NCI-H2196 (cell line): Measurements from ENCODE around the gene ARFIP1.
"Not testable (repeated sequence)": the region's sequence is repeated elsewhere in the genome, so short reads cannot be mapped to it uniquely, and the experiment has no call there.

Experiments used
- DNase-seq: peaks from one replicate; lab custom pipeline; 2025; ENCODE audit not compliant: unreplicated experiment; lab: John Stamatoyannopoulos, UW

The ARFIP1 gene

DNA sequence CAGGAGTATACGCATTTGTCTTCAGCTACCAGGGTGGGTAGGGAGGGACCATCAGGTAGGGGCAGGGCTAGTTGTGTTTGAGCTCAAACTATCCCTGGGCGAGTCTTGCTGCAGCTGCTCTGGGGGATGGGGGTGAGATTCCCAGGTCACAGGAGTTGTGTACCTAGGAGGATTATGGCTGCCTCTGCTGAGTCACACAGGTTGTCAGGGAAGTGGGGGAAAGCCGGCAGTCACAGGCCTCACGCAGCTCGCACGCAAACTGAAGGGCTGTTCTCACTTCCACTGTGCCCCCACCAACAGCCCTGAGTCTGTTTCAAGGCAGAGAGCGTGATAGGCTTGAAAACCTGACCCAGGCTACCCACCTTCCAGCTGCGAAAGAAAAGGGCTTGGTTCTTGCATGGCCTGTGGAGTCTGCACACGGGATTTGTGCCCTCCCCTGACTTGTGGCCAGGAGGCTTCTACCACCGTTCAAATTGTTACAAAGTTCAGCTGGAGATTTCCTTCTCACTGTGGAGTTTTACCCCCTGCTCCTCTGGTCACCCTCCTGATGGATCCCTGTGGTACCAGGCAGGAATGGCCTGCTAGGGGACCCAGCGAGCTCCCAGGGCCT, 63.8 kb downstream of the ARFIP1 start:
- DNase-seq = no peak

GRCh38 chr4:152847376-152847775, 67.6 kb downstream of the ARFIP1 start:
- DNase-seq = no peak

GRCh38 chr4:152848508-152848907, 68.8 kb downstream of the ARFIP1 start:
- no peak for DNase-seq

DNA sequence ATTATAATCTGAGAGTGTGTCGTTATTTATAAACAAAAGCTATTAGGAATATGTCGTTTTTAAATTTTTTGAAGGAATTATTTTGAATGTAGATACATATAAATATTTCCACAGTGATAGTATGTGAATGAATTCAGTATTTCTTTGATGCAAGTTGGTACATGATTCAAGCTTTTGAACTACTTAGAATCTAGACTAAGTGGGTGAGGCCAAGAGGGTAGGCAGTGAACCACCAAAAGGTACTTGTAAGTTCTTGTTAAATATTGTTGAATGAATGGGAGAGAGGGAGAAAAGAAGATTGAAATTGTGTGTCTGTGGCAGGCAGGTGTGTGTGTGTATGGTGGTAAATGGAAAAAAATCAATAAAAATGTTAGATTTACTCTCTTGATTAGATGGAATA, 69.6 kb downstream of the ARFIP1 start:
- DNase-seq = no peak

DNA sequence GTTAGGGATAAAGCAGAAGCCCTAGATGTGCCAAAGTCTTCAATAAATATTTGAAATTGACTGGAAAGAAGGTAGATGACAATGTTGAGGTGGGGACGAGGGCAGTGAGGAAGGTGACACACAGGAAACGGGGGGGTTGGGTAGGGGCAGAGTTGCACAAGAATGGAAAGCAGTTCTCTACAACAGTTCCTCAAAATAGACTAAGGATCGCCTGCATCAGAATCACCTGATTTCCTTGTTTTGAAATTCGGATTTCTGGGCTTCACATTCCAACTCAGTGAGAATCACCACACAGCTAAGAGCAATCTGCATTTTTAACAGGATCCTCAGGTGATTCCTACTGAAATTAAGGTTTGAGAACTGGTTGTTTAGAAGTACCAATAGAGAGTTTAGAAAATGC, 70.6 kb downstream of the ARFIP1 start:
- DNase-seq = no peak

DNA sequence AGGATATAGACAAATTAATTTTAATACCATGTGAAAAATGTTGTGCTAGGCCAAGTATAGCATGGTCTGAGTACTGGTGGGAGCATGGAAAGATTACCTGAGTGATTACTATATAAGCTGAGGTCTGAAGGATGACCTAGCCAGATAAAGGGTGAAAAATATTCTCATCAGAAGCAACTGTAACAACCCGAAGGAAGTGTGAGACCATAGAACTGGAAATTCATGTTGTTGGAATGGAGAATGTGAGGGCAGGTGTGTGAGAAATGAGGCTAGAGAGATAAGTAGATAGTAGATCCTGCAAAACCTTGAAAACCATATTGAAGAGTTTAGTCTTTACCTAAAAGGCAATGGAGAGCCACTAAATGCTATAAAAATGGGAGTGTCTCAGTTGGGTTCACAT, 71.5 kb downstream of the ARFIP1 start:
- no peak for DNase-seq

GRCh38 chr4:152853293-152853692, 73.5 kb downstream of the ARFIP1 start:
- no peak for DNase-seq

- not testable (repeated sequence) for DNase-seq
Measured at GRCh38 chr4:152854016-152854415, 74.3 kb downstream of the ARFIP1 start.

- no peak for DNase-seq
Measured at GRCh38 chr4:152856960-152857359, 77.2 kb downstream of the ARFIP1 start.

- no peak for DNase-seq
Measured at GRCh38 chr4:152858934-152859333, 79.2 kb downstream of the ARFIP1 start.

GRCh38 chr4:152860046-152860445, 80.3 kb downstream of the ARFIP1 start:
- no peak for DNase-seq

DNA sequence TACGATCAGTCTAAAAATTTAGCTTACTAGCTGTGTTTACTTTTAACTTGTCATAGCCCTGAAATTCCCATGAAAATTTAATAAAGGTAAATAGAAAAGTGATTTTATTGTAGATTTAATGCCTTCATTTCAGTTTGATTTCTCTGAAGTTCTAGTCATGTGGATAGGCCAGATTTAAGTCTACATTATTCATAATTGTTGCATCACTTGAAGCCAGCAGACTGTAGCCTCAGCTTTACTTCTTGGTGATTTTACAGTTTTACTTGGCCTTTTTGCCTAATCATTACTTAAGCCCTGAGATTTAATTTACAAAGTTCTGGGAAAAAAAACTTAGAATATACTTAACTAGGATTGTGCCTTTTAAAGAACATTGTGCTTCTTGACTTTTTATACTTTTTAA, 82.9 kb downstream of the ARFIP1 start:
- no peak for DNase-seq

DNA sequence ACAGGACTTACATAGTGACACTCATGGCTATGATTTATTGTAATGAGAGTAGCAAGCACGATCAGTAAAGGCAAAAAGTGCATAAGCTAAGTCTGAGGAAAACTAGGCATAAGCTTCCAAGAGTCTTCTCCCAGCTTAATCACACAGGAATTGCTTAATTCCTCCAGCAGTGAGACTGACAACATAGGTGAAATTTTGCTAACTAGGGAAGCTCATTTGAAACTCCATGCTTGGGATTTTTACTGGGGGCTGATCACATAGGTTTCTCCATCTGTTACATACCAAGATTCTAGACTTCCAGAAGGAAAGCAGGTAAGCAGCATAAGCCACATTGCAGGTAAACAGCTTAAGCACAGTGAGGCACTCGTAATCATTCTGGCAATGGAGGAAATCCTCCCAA, 84.6 kb downstream of the ARFIP1 start:
- DNase-seq = no peak

DNA sequence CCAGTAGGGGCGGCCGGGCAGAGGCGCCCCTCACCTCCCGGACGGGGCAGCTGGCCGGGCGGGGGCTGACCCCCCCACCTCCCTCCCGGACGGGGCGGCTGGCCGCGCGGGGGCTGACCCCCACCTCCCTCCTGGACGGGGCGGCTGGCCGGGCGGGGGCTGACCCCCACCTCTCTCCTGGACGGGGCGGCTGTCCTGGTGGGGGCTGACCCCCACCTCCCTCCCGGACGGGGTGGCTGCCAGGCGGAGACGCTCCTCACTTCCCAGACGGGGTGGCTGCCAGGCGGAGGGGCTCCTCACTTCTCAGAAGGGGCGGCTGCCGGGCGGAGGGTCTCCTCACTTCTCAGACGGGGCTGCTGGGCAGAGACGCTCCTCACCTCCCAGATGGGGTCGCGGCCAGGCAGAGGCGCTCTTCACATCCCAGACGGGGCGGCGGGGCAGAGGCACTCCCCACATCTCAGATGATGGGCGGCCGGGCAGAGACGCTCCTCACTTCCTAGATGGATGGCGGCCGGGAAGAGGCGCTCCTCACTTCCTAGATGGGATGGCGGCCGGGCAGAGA, 86.8 kb downstream of the ARFIP1 start:
- DNase-seq = not testable (repeated sequence)

GRCh38 chr4:152870606-152871005, 90.9 kb downstream of the ARFIP1 start:
- no peak for DNase-seq

DNA sequence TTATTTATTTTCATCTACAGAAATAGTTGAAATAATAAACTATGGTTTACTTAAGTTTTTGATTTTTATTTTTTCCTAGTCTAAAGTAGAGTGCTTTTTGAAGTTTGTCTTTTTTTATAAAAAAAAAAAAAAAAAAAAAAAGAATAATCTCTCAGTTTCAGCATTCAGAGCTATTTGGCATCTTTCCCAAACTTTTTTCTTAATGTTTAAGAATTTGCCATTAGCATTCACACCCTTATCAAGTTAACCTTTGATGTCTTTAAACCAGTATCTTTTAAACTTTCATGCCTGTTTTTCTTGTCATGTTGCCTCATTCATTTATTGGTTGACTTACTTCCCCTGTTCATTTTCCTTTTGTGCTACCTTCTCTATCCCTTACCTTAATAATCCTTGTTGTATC, 95.5 kb downstream of the ARFIP1 start:
- DNase-seq = no peak

DNA sequence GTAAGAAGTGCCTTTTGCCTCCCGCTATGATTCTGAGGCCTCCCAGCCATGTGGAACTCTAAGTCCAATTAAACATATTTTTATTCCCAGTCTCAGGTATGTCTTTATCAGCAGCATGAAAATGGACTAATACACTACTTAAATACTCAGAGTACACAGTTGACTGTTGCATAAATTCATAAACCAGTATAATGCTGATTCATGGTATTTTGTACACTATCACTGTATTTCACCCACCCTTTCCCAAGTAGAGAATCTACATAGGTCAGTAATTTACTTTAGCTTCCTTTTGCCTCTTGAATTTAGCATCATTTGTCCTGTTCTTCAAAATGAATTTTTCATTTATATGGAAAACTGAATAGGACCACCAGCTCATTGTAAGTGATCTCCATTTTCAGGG, 98.1 kb downstream of the ARFIP1 start:
- no peak for DNase-seq

DNA sequence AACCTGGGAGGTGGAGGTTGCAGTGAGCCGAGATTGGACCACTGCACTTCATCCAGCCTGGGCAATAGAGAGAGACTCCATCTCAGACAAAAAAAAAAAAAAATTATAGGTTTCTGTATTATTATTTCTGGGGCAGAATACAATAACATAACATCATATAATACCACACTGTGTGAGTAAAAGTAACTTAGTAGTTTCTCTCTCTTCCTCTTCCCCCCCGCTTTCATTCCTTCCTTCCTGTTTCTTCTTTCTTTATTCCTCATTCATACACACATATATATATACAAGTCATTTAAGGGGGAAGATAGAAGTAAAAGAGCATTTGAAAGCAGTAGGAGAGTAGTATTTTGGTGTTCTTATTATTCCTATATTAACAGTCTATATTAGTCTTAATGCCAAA, 100.5 kb downstream of the ARFIP1 start:
- no peak for DNase-seq

GRCh38 chr4:152881974-152882373, 102.2 kb downstream of the ARFIP1 start:
- no peak for DNase-seq

GRCh38 chr4:152885185-152885584, 105.4 kb downstream of the ARFIP1 start:
- no peak for DNase-seq

- no peak for DNase-seq
Measured at GRCh38 chr4:152886201-152886600, 106.4 kb downstream of the ARFIP1 start.

DNA sequence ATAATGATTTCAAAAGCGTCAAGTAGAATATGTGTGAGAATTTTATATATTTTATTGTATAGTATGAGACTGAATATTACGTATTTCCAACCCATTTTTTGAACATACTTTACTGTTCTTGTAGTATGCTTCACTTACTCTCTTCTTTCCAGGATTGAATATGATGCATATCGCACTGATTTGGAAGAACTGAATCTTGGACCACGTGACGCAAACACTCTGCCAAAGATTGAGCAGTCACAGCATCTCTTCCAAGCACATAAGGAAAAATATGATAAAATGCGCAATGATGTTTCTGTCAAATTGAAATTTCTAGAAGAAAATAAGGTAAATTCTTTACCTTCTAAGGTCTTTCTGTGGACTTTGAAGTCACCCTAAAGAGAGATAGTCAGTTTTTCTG, 108.2 kb downstream of the ARFIP1 start:
- no peak for DNase-seq

DNA sequence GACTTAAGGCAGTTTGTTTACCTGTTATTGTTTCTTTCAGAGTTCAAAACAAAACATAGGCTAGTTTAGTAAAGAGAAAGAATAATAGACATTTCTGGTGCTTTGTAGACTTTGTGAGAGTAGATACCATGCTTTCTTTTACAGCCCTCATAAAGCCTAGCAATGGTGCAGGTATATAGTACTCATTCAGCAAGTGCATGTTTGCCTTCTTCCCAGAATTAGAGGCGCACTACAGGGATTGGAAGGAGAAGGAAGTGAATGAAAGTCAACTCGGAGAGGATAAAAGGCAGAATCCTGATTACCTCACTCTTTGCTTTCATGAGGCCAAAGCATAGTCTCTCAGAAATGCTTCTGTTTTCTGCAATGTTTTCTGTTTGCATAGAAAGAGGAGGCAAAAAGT, 113.2 kb downstream of the ARFIP1 start:
- DNase-seq = no peak
